DMS53 treated with DMSO at 0.1 percent for 48 hours (cell line): Measurements from ENCODE around the gene FAM170A.
A peak's percentile ranks its signal among the peaks of the same experiment; 100 is the strongest.

Experiments used
- DNase-seq: peaks from one replicate; lab custom pipeline; 2025; ENCODE audit not compliant: unreplicated experiment; lab: John Stamatoyannopoulos, UW

Gene FAM170A, protein sequence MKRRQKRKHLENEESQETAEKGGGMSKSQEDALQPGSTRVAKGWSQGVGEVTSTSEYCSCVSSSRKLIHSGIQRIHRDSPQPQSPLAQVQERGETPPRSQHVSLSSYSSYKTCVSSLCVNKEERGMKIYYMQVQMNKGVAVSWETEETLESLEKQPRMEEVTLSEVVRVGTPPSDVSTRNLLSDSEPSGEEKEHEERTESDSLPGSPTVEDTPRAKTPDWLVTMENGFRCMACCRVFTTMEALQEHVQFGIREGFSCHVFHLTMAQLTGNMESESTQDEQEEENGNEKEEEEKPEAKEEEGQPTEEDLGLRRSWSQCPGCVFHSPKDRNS

GRCh38 chr5:119629339-119629738 is at the start of gene FAM170A:
FAM170A (plus strand) TSS chr5:119629558; CDS start chr5:119629769, 211 bp downstream.
- DNase-seq, result no peak

GRCh38 chr5:119582987-119583386 is 46.4 kb upstream of the FAM170A start:
- DNase-seq, result no peak

- DNase-seq, result no peak
Observed at GRCh38 chr5:119583684-119584083, 45.7 kb upstream of the FAM170A start.

- DNase-seq, result no peak
Observed at GRCh38 chr5:119596046-119596445, 33.3 kb upstream of the FAM170A start.

GRCh38 chr5:119597728-119598298 is 31.5 kb upstream of the FAM170A start:
- DNase-seq, result no peak

DNA sequence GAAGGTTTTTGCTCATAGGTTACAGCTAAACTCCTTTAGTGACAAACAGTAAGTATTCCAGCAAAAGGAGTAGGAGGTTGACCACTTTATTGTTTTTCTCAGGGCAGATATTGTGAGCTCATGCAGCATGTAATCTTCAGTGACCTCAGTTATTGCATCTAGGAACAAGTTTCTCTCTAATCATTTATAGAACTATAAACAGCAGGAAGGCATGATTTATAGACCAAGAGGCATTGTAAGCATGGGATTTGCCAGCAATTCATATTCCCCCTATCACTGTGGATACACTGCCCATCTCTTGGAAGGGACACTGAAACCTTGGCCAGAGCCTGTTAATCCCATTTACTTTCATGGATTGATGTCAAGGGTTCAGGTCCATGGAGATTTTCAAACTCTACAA is 15.4 kb upstream of the FAM170A start:
- no peak for DNase-seq

GRCh38 chr5:119614838-119615237 is 14.5 kb upstream of the FAM170A start:
- no peak for DNase-seq

GRCh38 chr5:119626086-119626485 is 3.3 kb upstream of the FAM170A start:
- no peak for DNase-seq

DNA sequence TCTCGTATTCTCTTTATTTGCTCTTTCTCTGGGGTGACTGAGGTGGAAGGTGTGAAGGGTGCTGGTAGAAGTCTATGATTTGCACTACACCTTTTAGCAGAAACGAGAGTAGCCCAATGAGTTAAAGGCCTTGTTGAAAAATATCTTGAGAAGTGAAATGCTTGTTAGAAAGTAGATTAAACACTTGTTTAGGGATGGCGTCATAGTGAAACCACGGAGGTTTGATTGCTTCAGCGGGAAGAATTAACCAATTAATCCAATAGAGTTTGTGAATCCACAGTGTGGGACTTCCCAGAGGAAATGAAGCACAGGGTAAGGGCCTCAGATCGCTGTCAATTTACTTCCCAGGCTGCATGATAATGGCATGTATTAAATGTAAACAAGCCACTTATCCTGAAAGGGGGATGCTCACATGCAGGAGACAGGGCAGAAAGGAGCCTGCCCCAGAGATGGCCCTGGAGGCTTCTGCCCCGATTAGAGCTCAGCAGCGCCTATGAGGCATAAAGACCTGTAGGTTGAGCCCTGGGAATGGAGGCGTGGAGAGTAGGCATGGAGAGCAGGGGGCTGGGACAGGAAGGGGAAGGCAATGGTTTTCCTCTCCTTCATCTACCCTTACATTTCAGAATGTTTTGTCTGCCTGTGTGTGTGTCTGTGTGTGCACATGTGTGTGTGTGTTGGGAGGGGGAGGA is 1.5 kb downstream of the FAM170A start:
- no peak for DNase-seq

DNA sequence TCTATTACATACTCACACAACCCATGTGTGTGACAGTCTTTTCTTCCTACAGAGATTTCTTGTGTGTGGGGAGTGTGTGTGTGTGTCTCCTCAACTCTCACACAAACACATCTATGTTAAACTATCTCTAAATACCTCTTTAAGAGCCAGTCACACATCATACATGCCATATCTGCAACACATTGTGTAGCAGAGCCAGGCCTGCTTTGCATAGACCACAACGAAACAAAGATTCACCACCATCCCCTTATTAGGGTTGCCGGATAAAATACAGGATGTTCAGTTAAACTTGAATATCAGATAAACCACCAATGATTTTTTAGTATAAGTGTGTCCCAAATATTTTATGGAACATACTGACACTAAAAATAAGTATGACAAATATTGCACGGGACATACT is 2.3 kb downstream of the FAM170A start:
- DNase-seq, result no peak

GRCh38 chr5:119651486-119651885 is 22.1 kb downstream of the FAM170A start:
- DNase-seq, result no peak

DNA sequence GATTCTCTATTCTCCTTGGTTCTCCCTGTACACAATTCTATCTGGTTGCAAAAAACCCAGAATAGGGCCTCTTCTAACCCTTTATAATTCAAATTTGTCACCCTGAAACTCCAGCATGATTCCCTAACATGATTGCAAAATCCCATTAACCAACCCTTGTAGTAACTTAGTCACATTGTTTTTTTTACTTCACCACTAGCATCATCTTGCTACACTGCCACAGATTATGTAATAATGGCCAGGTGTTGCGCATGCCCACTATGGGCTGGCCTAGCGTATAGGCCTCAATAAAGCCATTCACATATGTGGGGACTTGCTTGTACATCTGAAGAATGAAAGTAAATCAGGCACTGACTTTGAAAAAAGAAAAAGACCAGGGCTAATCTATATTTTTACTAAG is 25.7 kb downstream of the FAM170A start:
- DNase-seq, result no peak

GRCh38 chr5:119656023-119656422 is 26.7 kb downstream of the FAM170A start:
- DNase-seq, result no peak

DNA sequence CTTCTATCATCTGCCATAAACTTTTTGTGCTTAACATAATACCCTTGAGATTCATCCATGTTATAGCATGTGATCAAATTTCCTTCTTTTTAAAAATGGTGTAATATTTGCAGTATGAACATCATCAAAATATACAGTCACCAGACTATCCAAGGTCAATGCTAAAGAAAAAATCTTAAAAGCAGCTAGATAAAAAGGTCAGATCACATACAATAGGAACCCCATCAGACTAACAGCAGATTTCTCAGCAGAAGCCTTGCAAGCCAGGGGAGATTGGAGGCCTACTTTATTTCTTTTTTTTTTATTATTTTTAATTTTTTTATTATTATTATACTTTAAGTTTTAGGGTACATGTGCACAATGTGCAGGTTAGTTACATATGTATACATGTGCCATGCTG is 37.2 kb downstream of the FAM170A start:
- no peak for DNase-seq

DNA sequence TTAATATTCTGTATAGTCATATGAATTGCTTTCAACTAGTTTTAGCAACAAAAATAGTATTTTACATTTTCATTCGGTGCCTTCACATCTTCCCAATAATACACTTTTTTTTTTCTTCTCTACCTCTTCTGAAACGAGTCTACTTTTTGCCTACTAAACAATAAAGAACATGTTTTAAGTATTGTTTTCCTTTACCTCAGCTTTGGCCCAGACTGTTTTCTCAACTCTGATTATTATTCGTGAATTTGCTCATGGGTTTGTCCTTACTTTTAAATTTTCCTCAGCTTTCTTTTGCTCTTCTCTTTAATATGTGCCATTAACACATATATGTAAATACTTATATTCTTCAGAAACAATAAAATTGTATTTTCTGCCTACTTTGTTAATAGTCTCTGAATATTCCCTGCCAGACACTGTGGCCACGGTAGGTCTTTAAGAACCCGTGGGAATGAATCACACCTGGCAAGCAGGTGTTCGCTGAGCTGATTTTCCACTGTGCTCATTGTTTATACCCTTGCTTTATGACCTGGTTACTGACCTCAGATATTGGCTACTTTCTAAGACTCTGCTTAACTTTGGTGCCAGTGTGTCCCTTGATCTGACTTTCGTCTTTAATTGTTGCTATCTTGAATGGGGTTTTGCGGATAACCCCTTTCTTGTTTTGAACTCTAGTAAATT is 49.1 kb downstream of the FAM170A start:
- peak; percentile 75 for DNase-seq

DNA sequence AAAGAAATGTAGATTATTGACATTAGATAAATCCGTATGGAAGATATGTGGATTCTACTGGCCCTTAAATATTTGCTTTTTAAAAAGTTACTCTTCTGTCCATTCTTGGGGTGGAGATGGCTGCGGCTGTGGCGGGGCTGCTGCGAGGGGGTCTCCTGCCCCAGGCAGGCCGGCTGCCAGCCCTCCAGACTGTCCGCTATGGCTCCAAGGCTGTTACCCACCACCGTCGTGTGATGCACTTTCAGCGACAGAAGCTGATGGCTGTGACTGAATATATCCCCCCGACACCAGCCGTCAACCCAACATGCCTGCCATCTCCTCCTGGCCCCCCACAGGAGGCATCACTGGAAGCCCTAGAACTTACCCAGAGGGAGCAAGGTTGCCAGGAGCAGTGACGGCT is 50.7 kb downstream of the FAM170A start:
- DNase-seq, result no peak

- no peak for DNase-seq
Observed at GRCh38 chr5:119681734-119682133, 52.4 kb downstream of the FAM170A start.

DNA sequence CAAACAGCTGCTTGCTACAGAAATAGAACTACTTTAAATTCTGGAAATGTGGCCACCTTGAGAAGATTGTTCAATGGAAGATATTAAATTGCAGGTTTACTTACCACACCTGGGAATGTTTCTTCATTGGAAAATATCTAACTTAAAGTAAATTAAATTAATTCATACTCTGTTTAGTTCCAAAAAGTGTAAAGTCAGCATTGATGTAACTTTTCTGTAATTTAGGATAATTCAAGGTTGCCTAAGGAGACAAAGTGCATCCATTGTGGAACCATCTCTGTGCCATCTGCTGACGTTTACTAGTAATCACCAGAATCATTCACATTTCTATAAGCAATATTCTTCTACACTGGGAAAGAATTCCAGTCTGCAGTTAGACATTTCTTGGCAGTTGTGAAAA is 53.0 kb downstream of the FAM170A start:
- no peak for DNase-seq
